Smooth muscle cell (in vitro differentiated cells): ENCODE results near the gene MTRF1. TPM values are rescaled to one million over a fixed set of nuclear protein-coding genes. Genes with fewer than 3 reads are reported as not detected.

Experiments
- DNase-seq: peaks from one replicate; lab custom pipeline; 2025; ENCODE audit not compliant: unreplicated experiment; lab: John Stamatoyannopoulos, UW
- H2AFZ ChIP-seq: fragments of 200-600 bp; sonication (generic); 2 replicates; pipeline ENCODE4 v1.6.0; 2016; ENCODE audit warnings: antibody characterized with exemption, low read depth, mild to moderate bottlenecking
- H3F3A ChIP-seq: fragments of 200-600 bp; sonication (generic); 2 replicates; pipeline ENCODE4 v1.6.0; 2017; ENCODE audit warnings: antibody characterized with exemption, low read depth
- H3K27ac ChIP-seq: fragments of 200-600 bp; sonication (generic); 2 replicates; pipeline ENCODE4 v1.5.1; 2016; ENCODE audit warnings: low read depth, mild to moderate bottlenecking
- H3K27me3 ChIP-seq: fragments of 200-600 bp; sonication (generic); 2 replicates; pipeline ENCODE4 v1.6.1; 2016; ENCODE audit warnings: low read depth, mild to moderate bottlenecking
- H3K36me3 ChIP-seq: fragments of 200-600 bp; sonication (generic); 2 replicates; pipeline ENCODE4 v1.5.1; 2016; ENCODE audit warnings: low read depth
- H3K4me1 ChIP-seq: fragments of 200-600 bp; sonication (generic); 2 replicates; pipeline ENCODE4 v1.5.1; 2016; ENCODE audit warnings: low read depth
- H3K4me2 ChIP-seq: fragments of 200-600 bp; sonication (generic); 2 replicates; pipeline ENCODE4 v1.6.0; 2016; ENCODE audit warnings: mild to moderate bottlenecking
- H3K4me3 ChIP-seq: fragments of 200-600 bp; sonication (generic); 2 replicates; pipeline ENCODE4 v1.5.1; 2016; ENCODE audit warnings: mild to moderate bottlenecking
- H3K79me2 ChIP-seq: fragments of 200-600 bp; sonication (generic); 2 replicates; pipeline ENCODE4 v1.6.0; 2016; ENCODE audit warnings: low read depth, mild to moderate bottlenecking
- H3K9ac ChIP-seq: fragments of 200-600 bp; sonication (generic); 2 replicates; pipeline ENCODE4 v1.6.0; 2016; ENCODE audit warnings: low read depth
- H3K9me3 ChIP-seq: fragments of 200-600 bp; sonication (generic); replicated peaks from 2 replicates; pipeline ENCODE4 v1.5.1; 2016; ENCODE audit warnings: low read depth
- H4K20me1 ChIP-seq: fragments of 200-600 bp; sonication (generic); 2 replicates; pipeline ENCODE4 v1.6.0; 2016; ENCODE audit warnings: low read depth
- CTCF ChIP-seq: fragments of 200-600 bp; sonication (generic); IDR thresholded peaks from 2 replicates; pipeline ENCODE4 v1.5.1; 2017; ENCODE audit warnings: borderline replicate concordance, mild to moderate bottlenecking, antibody characterized with exemption; ENCODE audit not compliant: insufficient read depth, poor library complexity, severe bottlenecking
- WGBS: methylation state at CpG from one replicate; pipeline ENCODE4 v1.1.7; 2016; ENCODE audit warnings: low lambda C conversion rate; 5-methylcytosine and 5-hydroxymethylcytosine counted together
- polyA plus RNA-seq: library from polyadenylated mRNA; unstranded; fragments of >200 nt; fragmentation: Nextera tagmentation; extraction: Ambion mirVana; gene quantifications from 2 replicates; pipeline ENCODE4 v1.2.1, GENCODE V29; 2016
- total RNA-seq: library from RNA; depleted of rRNA; stranded (reverse); fragments of >200 nt; gene quantifications from 2 replicates; pipeline ENCODE4 v1.2.3, GENCODE V29; 2014

The MTRF1 gene
- total and polyA plus RNA-seq, 2 experiments from 2014 or later: 4.7 to 6.5 TPM

GRCh38 chr13:41188584-41188983 is 74.8 kb downstream of the MTRF1 start:
- Histone ChIP-seq H3K9me3 (no peaks in the 10 kb centered on the region), H3K4me1 (peaks cover 7% of the 10 kb centered on the region), H2AFZ (no peak overlapping the region), H3K79me2 (no peaks in the 10 kb centered on the region), H4K20me1 (no peaks in the 10 kb centered on the region), H3K4me2 (no peak overlapping the region), H3K27ac (no peak overlapping the region), H3K9ac (no peak overlapping the region), H3F3A (no peaks in the 10 kb centered on the region), H3K36me3 (no peaks in the 10 kb centered on the region), H3K4me3 (no peak overlapping the region), H3K27me3 (no peaks in the 10 kb centered on the region)
- no peak for TF ChIP-seq CTCF
- WGBS: 87% methylated on average over 6 of the region's 6 CpGs
- DNase-seq: no peak

GRCh38 chr13:41186481-41186880 is 76.9 kb downstream of the MTRF1 start:
- Histone ChIP-seq H3K4me1 (peaks cover under 1% of the 10 kb centered on the region), H2AFZ (no peak overlapping the region), H3K9ac (no peak overlapping the region), H3K4me3 (no peak overlapping the region), H3F3A (no peaks in the 10 kb centered on the region), H3K9me3 (no peaks in the 10 kb centered on the region), H3K36me3 (no peaks in the 10 kb centered on the region), H3K79me2 (no peaks in the 10 kb centered on the region), H3K27me3 (no peaks in the 10 kb centered on the region), H3K27ac (no peak overlapping the region), H4K20me1 (no peaks in the 10 kb centered on the region), H3K4me2 (no peak overlapping the region)
- TF ChIP-seq CTCF: no peak
- DNase-seq: no peak
- 94% methylated on average over 3 of the region's 3 CpGs for WGBS

GRCh38 chr13:41182231-41182630 is 81.1 kb downstream of the MTRF1 start:
- no peak overlapping the region for H3K9ac ChIP-seq
- H3F3A ChIP-seq: no peaks in the 10 kb centered on the region
- H3K9me3 ChIP-seq: no peaks in the 10 kb centered on the region
- H3K79me2 ChIP-seq: no peaks in the 10 kb centered on the region
- H3K4me2 ChIP-seq: no peak overlapping the region
- H3K4me1 ChIP-seq: no peaks in the 10 kb centered on the region
- no peaks in the 10 kb centered on the region for H4K20me1 ChIP-seq
- no peak for TF ChIP-seq CTCF
- no peak overlapping the region for H2AFZ ChIP-seq
- H3K4me3 ChIP-seq: no peak overlapping the region
- H3K36me3 ChIP-seq: no peaks in the 10 kb centered on the region
- no peaks in the 10 kb centered on the region for H3K27me3 ChIP-seq
- H3K27ac ChIP-seq: no peak overlapping the region
- DNase-seq: no peak

GRCh38 chr13:41179593-41180250 is 83.7 kb downstream of the MTRF1 start:
- Histone ChIP-seq H2AFZ (no peak overlapping the region), H3K27ac (no peak overlapping the region)
- DNase-seq: no peak

More at GRCh38 chr13:41179593-41180250, 83.7 kb downstream of the MTRF1 start:
- whole genome bisulfite sequencing: 85% methylated on average over 4 of the region's 4 CpGs
- H4K20me1 ChIP-seq: no peaks in the 10 kb centered on the region
- no peaks in the 10 kb centered on the region for H3K4me1 ChIP-seq
- no peaks in the 10 kb centered on the region for H3K27me3 ChIP-seq
- H3F3A ChIP-seq: no peaks in the 10 kb centered on the region
- no peak overlapping the region for H3K4me2 ChIP-seq
- peaks cover 4% of the 10 kb centered on the region for H3K9me3 ChIP-seq
- no peak overlapping the region for H3K9ac ChIP-seq
- H3K4me3 ChIP-seq: no peak overlapping the region
- H3K79me2 ChIP-seq: no peaks in the 10 kb centered on the region
- H3K36me3 ChIP-seq: no peaks in the 10 kb centered on the region
- no peak for TF ChIP-seq CTCF
